ENCODE results near the gene LTA.

The LTA gene

DNA sequence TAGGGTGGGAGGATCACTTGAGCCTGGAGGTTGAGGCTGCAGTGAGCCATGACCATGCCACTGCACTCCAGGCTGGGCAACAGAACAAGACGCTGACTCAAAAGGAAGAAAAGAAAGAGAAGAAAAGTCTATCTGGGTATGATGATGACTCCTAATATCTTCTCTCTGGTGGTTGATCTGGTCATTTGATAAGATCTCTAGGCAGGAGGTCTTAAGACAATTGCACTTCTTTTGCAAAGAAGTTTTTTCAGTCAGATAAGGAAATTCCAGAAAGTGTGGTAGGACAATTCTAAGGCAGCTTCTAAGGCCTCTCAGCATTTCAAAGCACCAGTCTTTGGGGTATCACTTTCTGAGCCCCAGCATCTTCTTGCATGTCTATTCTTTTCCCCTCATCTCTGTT, 35.2 kb downstream of the LTA start:
- Histone ChIP-seq H3K27ac (replicated peaks) (no peak overlapping the region), H3K27me3 (ENCODE audit: insufficient read depth, poor library complexity, severe bottlenecking) (no peaks in the 10 kb centered on the region), H3K4me3 (replicated peaks; ENCODE audit: insufficient read depth, low read length) (no peak overlapping the region)
- DNase-seq (ENCODE audit: low read depth in 1 of 2, low spot score in 1 of 2): no peak
- no peak for TF ChIP-seq CTCF (IDR thresholded peaks at IDR 0.05; ENCODE audit: insufficient read depth, low read length)
- no peak for TF ChIP-seq POLR2AphosphoS5 (IDR thresholded peaks at IDR 0.05; ENCODE audit: low read depth)
- no peak for TF ChIP-seq SPI1 (IDR thresholded peaks at IDR 0.05; ENCODE audit: borderline replicate concordance, low read depth)
- TF ChIP-seq GABPA (IDR thresholded peaks at IDR 0.05; ENCODE audit: low read depth): no peak
- TF ChIP-seq, protein P1, sequence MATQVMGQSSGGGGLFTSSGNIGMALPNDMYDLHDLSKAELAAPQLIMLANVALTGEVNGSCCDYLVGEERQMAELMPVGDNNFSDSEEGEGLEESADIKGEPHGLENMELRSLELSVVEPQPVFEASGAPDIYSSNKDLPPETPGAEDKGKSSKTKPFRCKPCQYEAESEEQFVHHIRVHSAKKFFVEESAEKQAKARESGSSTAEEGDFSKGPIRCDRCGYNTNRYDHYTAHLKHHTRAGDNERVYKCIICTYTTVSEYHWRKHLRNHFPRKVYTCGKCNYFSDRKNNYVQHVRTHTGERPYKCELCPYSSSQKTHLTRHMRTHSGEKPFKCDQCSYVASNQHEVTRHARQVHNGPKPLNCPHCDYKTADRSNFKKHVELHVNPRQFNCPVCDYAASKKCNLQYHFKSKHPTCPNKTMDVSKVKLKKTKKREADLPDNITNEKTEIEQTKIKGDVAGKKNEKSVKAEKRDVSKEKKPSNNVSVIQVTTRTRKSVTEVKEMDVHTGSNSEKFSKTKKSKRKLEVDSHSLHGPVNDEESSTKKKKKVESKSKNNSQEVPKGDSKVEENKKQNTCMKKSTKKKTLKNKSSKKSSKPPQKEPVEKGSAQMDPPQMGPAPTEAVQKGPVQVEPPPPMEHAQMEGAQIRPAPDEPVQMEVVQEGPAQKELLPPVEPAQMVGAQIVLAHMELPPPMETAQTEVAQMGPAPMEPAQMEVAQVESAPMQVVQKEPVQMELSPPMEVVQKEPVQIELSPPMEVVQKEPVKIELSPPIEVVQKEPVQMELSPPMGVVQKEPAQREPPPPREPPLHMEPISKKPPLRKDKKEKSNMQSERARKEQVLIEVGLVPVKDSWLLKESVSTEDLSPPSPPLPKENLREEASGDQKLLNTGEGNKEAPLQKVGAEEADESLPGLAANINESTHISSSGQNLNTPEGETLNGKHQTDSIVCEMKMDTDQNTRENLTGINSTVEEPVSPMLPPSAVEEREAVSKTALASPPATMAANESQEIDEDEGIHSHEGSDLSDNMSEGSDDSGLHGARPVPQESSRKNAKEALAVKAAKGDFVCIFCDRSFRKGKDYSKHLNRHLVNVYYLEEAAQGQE (IDR thresholded peaks at IDR 0.05; ENCODE audit: insufficient replicate concordance, low read depth): no peak

DNA sequence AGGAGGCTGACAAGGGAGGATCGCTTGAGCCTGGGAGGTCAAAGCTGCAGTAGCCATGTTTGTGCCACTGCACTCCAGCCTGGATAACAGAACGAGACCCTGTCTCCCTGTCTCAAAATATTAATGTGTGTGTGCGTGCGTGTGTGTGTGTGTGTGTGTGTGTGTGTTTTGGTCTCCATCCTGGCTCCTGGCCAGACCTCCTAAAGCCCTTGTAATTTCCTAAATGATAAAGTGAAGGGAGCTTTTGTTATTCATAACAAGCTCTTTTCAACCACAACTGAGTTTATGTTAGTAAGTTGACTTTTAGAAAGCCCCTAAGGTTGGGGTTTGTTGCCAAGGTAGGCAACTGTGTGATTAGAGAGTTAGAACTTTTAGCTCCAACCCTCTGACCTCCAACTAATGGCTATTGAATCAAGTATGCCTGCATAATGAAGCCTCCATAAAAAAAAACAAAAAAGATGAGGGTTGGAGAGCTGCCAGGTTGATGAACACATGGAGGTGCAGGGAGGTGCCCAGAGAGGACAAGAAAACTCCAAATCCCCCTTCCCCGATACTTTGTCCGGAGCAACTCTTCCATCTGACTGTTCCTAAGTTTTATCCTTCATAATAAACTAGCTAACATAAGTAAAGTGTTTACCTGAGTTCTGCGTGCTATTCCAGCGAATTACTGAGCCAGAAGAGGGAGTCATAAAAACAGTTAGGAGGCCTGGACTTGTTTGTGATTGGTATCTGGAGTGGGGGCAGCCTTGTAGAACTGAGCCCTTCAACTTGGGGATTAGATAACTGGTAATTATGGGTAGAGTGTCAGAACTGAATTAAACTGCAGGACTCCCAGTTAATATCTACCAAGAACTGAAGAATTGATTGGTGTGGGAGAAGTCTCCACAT, 37.7 kb downstream of the LTA start:
- no peak for DNase-seq (ENCODE audit: low read depth in 1 of 2, low spot score in 1 of 2)
- no peak overlapping the region for H3K4me3 ChIP-seq (replicated peaks; ENCODE audit: insufficient read depth, low read length)
- no peaks in the 10 kb centered on the region for H3K27me3 ChIP-seq (ENCODE audit: insufficient read depth, poor library complexity, severe bottlenecking)

DNA sequence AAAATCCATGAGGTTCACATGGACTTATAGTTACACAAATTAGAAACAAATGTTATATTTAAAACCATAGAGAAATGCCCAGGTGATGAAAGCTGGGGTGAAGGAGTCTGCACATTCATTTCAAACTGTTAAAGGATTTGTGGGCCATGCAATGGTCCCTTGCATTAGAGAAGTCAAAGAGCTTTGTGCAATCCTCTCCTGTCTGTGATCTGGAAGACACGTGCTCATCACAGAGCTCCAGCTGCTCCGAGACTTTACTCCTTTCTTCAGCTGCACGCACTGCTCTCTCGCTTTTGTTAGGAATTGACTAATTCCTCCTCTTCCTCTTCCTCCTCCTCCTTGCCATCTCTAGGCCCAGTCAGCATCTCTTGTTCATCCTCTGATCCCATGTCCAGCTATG, 38.9 kb downstream of the LTA start:
- no peaks in the 10 kb centered on the region for H3K27me3 ChIP-seq (ENCODE audit: insufficient read depth, poor library complexity, severe bottlenecking)
- DNase-seq (ENCODE audit: low read depth in 1 of 2, low spot score in 1 of 2): peak; percentile 74 to 89
- H3K27ac ChIP-seq (replicated peaks): no peak overlapping the region
- TF ChIP-seq SPI1 (IDR thresholded peaks at IDR 0.05; ENCODE audit: borderline replicate concordance, low read depth) (peak; percentile 21; the same call in 1 of the 2 replicates), CTCF (IDR thresholded peaks at IDR 0.05; ENCODE audit: insufficient read depth, low read length) (no peak), POLR2AphosphoS5 (IDR thresholded peaks at IDR 0.05; ENCODE audit: low read depth) (peak; percentile 49; the same call in 1 of the 2 replicates)
- TF ChIP-seq, protein P1 (IDR thresholded peaks at IDR 0.05; ENCODE audit: insufficient replicate concordance, low read depth): no peak
- H3K4me3 ChIP-seq (replicated peaks; ENCODE audit: insufficient read depth, low read length): no peak overlapping the region

More for the DNA sequence above, 37.7 kb downstream of the LTA start:
- H3K27ac ChIP-seq (replicated peaks): no peak overlapping the region
- TF ChIP-seq, protein P1 (IDR thresholded peaks at IDR 0.05; ENCODE audit: insufficient replicate concordance, low read depth): no peak
- TF ChIP-seq POLR2AphosphoS5 (IDR thresholded peaks at IDR 0.05; ENCODE audit: low read depth): no peak
- TF ChIP-seq SPI1 (IDR thresholded peaks at IDR 0.05; ENCODE audit: borderline replicate concordance, low read depth): no peak
- no peak for TF ChIP-seq GABPA (IDR thresholded peaks at IDR 0.05; ENCODE audit: low read depth)
- no peak for TF ChIP-seq CTCF (IDR thresholded peaks at IDR 0.05; ENCODE audit: insufficient read depth, low read length)

Data from HL-60 (cell line).